Peyer's patch (tissue), 4 donors: Measurements from ENCODE around the gene SOS2.

Experiments used
- CTCF ChIP-seq, 6 experiments: fragments of 450-650 bp in 4 of 6; fragments of 200-600 bp in 2 of 6; sonication (generic) in 1 of 6; IDR thresholded peaks; one replicate each; pipeline ENCODE4 v1.5.1; 2017 to 2019; ENCODE audit warnings: antibody characterized with exemption in 6 of 6, mild to moderate bottlenecking in 3 of 6, moderate library complexity in 1 of 6
- POLR2A ChIP-seq, 2 donors: fragments of 450-650 bp; IDR thresholded peaks; one replicate each; pipeline ENCODE4 v1.5.1; 2017; ENCODE audit warnings: antibody characterized with exemption in 2 of 2, mild to moderate bottlenecking in 2 of 2, moderate library complexity in 2 of 2

- TF ChIP-seq POLR2A (IDR thresholded peaks at IDR 0.05) (no peak), CTCF (IDR thresholded peaks at IDR 0.05) (no peak)
Measured at GRCh38 chr14:50139192-50139591, 92.2 kb downstream of the SOS2 start.
